Nephron (organoid): ENCODE data around the gene CCDC63.
A peak's percentile ranks its signal among the peaks of the same experiment; 100 is the strongest.

Experiments used
- H3K27ac Mint-ChIP-seq, 3 experiments: 2 replicates each; pipeline ENCODE4 v1.8.0; 2020; ENCODE audit warnings: mixed read lengths in 3 of 3, mild to moderate bottlenecking in 2 of 3, moderate library complexity in 1 of 3
- H3K27me3 Mint-ChIP-seq: 2 replicates; pipeline ENCODE4 v1.8.0; 2021; ENCODE audit warnings: low read depth, mild to moderate bottlenecking, moderate library complexity, mixed read lengths
- H3K36me3 Mint-ChIP-seq: 2 replicates; pipeline ENCODE4 v1.8.0; 2020; ENCODE audit warnings: low read depth, mixed read lengths
- H3K4me1 Mint-ChIP-seq: 2 replicates; pipeline ENCODE4 v1.8.0; 2020; ENCODE audit warnings: mixed read lengths
- H3K4me3 Mint-ChIP-seq, 3 experiments: 2 replicates each; pipeline ENCODE4 v1.8.0; 2020; ENCODE audit warnings: mild to moderate bottlenecking in 3 of 3, mixed read lengths in 3 of 3, moderate library complexity in 2 of 3
- H3K9me3 Mint-ChIP-seq: 2 replicates; pipeline ENCODE4 v1.8.0; 2020; ENCODE audit warnings: mixed read lengths
- TF ChIP-seq, protein P1 (sequence below), 3 experiments: fragments of 200-600 bp; sonication (generic); IDR thresholded peaks; one replicate each; pipeline ENCODE4 v1.5.0; 2021; ENCODE audit warnings: antibody characterized with exemption in 3 of 3; ENCODE audit not compliant: unreplicated experiment in 3 of 3

Gene CCDC63

DNA sequence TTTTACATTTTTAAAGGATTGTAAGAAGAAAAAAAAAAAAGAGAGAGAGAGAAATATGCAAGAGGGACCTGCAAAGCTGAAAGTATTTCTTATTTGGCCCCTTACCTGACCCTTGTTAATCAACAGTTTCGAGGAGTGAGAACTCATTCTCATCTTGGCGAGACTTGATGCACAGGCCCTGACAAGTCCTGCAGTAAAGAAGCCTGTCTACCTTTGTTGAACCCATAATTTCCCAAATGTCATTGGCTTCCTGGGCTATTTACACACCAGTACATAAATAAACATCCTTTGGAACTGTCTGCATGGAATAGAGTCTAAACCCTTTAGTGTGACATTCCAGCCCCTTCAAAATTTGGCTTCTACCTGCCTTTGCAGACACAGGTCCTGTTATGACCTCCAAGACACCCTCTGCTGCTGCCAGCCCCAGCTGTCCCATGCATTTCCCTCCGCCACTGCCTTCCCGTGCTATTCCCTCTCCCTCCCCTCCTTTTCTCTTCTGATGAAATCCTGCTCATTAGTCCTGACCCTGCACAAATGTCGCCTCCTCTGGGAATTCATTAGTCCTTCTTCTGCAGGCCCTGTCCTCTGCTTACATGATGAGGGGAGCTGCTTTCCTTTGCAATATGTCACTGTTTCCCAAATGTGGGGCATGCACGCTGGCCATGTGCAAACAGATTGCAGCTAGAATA lies 38.5 kb downstream of the CCDC63 start:
- Mint-ChIP-seq H3K27ac (no peak overlapping the region), H3K4me3 (no peak overlapping the region), H3K9me3 (peaks cover 4% of the 10 kb centered on the region), H3K27me3 (peaks cover 5% of the 10 kb centered on the region), H3K36me3 (no peaks in the 10 kb centered on the region), H3K4me1 (peaks cover 4% of the 10 kb centered on the region)
- TF ChIP-seq, protein P1, sequence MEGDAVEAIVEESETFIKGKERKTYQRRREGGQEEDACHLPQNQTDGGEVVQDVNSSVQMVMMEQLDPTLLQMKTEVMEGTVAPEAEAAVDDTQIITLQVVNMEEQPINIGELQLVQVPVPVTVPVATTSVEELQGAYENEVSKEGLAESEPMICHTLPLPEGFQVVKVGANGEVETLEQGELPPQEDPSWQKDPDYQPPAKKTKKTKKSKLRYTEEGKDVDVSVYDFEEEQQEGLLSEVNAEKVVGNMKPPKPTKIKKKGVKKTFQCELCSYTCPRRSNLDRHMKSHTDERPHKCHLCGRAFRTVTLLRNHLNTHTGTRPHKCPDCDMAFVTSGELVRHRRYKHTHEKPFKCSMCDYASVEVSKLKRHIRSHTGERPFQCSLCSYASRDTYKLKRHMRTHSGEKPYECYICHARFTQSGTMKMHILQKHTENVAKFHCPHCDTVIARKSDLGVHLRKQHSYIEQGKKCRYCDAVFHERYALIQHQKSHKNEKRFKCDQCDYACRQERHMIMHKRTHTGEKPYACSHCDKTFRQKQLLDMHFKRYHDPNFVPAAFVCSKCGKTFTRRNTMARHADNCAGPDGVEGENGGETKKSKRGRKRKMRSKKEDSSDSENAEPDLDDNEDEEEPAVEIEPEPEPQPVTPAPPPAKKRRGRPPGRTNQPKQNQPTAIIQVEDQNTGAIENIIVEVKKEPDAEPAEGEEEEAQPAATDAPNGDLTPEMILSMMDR (IDR thresholded peaks at IDR 0.05; ENCODE audit: unreplicated experiment in 3 of 3) = no peak

DNA sequence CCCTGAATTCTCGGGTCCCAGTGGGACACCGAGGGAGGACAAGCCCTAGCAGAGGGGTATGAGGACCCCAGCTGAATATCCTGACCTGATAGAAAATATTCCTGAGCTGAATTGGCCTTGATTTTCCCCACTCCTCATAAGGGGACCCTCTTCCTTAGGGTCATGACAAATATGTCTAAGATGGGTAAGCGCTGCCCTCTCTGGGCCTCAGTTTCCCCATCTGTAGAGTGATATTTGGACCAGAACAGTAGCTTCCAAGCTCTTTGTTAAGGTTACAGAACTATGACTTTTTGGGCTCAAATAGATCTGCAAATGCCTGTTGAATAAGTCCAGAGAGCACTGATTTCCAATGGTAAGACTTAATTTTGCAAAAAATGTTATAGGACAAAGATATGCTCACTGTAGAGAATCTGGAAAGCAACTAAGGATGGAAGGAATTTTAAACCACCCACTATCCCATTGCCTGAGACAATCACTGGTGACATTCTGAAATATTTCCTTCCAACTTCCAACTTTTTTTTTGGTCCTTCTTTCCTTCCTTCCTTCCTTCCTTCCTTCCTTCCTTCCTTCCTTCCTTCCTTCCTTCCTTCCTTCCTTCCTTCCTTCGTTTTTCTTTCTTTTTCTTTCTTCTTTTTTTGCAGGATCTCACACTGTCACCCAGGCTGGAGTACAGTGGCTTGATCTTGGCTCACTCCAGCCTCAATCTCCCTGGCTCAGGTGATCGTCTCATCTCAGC lies 41.6 kb downstream of the CCDC63 start:
- Mint-ChIP-seq H3K36me3 (no peaks in the 10 kb centered on the region), H3K4me3 (no peak overlapping the region), H3K27me3 (peaks cover 11% of the 10 kb centered on the region), H3K27ac (peak overlapping the region in 1 of 3 experiments; percentile 10), H3K9me3 (no peaks in the 10 kb centered on the region), H3K4me1 (peaks cover 4% of the 10 kb centered on the region)
- TF ChIP-seq, protein P1 (IDR thresholded peaks at IDR 0.05; ENCODE audit: unreplicated experiment in 3 of 3) = peak in 2 of 3 experiments; percentile 23 to 45

DNA sequence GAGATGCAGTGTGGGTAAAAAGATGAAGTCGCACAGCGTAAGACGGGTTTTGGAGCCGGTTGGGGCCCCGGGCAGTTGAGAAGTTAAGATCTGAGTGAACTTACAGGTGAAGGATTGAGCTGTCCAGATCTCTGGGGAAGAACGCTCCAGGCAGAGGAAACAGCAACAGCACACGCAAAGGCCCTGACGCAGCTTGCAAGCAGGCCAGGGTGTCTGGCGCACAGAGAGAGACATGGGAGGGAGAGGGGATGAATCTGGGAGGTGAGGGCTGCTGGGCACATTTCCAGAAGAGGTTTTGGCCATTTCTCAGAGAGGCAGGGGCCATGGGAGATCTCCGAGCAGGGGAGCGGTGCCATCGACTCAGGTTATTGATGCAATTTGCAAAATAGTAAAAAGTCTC lies 42.6 kb downstream of the CCDC63 start:
- H3K4me3 Mint-ChIP-seq = no peak overlapping the region
- H3K9me3 Mint-ChIP-seq = peaks cover 2% of the 10 kb centered on the region
- H3K4me1 Mint-ChIP-seq = peaks cover 5% of the 10 kb centered on the region
- peaks cover 13% of the 10 kb centered on the region for H3K27me3 Mint-ChIP-seq
- TF ChIP-seq, protein P1 (IDR thresholded peaks at IDR 0.05; ENCODE audit: unreplicated experiment in 3 of 3) = no peak
- H3K36me3 Mint-ChIP-seq = no peaks in the 10 kb centered on the region
- no peak overlapping the region for H3K27ac Mint-ChIP-seq

DNA sequence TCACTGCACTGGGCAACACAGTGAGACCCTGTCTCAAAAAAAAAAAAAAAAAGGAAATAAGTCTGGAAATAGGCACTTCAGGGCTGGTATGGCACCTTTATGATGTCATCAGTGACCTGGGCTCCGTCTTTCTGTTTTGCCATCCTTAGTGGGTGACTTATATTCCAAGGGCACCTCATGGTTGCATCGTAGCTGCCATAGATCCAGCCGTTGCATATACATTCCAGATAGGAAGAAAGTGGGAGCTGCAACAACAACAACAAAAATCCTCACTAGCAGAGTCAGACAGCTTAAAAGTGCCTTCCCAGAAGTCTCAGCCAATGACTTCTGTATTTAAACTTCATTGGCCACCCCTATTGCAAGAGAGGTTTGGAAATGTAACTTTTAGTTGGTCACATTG lies 47.2 kb downstream of the CCDC63 start:
- peaks cover 3% of the 10 kb centered on the region for H3K9me3 Mint-ChIP-seq
- TF ChIP-seq, protein P1 (IDR thresholded peaks at IDR 0.05; ENCODE audit: unreplicated experiment in 3 of 3) = no peak
- no peaks in the 10 kb centered on the region for H3K36me3 Mint-ChIP-seq
- no peak overlapping the region for H3K27ac Mint-ChIP-seq
- H3K4me1 Mint-ChIP-seq = peaks cover 5% of the 10 kb centered on the region
- H3K27me3 Mint-ChIP-seq = peaks cover 22% of the 10 kb centered on the region
- no peak overlapping the region for H3K4me3 Mint-ChIP-seq

DNA sequence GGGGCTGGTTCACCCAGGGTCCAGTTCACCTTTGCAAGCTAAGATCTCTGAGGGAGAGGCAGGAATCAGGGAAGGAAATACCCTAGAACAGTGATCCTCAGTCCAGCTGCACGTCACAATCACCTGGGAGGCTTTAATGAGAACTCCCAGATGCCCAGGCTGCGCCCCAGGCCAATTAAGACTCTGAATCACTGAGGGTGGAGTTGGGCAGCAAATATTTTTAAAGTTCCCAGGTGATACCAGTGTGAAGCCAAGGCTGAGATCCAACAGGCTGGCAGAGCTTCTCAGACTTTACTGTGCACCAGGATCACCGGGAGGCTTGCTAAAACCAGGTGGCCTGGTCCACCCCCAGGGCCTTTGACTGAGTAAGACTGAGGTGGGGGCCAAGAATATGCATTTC lies 49.8 kb downstream of the CCDC63 start:
- Mint-ChIP-seq H3K4me3 (no peak overlapping the region), H3K36me3 (no peaks in the 10 kb centered on the region), H3K27ac (no peak overlapping the region), H3K4me1 (peaks cover 5% of the 10 kb centered on the region), H3K9me3 (peaks cover 3% of the 10 kb centered on the region), H3K27me3 (peaks cover 19% of the 10 kb centered on the region)
- TF ChIP-seq, protein P1 (IDR thresholded peaks at IDR 0.05; ENCODE audit: unreplicated experiment in 3 of 3) = no peak
